CD4-positive, alpha-beta T cell treated with Interleukin-6 for 4 hours (primary cell): ENCODE results near the gene FAM83F.
A peak's percentile ranks its signal among the peaks of the same experiment; 100 is the strongest.

Experiments used
- DNase-seq: peaks from one replicate; pipeline ENCODE4 v3.0.0-alpha.2; 2020; ENCODE audit warnings: mixed read lengths

FAM83F gene

GRCh38 chr22:40076702-40077645 lies 82.2 kb downstream of the FAM83F start:
- DNase-seq: peak; percentile 27

DNA sequence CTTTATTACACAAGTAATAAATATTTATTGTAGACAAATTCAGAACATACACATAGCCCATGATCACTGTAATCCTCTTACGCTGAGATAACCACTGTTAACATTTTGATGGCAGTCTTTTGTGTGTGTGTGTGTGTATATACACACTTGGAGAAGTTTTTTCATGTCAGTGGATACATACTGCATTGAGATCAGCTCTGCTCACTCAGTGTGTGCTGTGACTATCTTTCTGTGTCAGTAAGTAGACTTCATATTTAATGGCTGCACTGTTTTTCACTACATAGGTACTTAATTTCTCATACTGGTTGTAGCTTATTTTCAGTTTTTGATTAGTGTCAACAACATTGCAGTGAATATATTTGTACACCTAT lies 82.9 kb downstream of the FAM83F start:
- no peak for DNase-seq

DNA sequence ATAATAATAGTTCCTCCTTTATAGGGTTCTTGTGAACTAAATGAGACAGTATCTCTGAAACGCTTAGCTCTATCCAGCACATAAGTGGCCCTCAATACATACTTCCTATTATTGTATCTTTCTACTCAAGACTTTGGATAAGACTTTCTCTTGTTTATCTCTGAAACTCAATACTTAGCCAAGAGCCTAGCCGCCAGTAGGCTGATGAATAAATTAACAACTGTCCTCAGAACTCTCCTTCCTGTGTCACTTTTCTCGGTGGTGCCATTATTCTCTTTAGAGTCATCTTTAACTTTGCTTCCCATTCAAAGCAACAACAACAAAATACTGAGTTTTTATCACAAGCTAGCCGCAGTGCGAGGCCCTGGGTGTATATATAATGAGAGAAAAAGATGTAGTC lies 86.9 kb downstream of the FAM83F start:
- no peak for DNase-seq

DNA sequence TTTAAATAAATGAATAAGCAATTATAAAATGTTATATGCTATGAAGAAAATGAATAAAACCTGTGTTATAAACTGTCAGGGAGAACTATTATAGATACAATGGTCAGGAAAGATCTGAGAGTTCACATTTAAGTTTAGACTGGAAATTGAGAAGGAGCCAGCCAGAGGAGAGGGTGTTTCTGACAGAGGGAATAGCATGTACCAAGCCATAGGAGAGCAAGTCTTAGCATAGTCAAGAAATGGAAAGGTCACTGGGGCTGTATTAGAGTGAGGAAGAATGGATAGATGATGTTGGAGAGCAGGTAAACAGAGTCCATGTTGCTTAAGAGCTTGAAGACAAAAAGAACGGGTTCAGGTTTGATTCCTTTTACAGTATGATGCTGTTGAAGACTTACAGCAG lies 87.4 kb downstream of the FAM83F start:
- DNase-seq: no peak

DNA sequence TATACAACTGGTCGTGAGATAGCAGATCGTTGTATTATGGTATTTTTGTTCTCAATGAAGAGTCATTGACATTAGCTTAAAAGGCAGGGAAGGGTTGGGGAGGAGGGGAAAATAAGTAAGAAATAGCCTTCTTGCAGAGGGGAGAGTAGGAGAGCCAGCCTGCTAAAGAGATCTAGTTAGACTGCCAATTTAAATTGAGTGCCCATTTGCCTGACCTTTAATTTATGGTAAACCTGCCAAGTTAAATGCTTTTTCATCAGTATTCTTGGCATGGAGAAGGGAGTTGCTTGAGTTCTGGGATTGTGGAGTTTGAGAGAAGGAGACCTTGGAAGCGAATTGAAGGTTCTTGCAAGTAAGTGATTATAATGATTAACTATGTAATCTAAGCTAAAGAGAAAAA lies 89.0 kb downstream of the FAM83F start:
- no peak for DNase-seq

DNA sequence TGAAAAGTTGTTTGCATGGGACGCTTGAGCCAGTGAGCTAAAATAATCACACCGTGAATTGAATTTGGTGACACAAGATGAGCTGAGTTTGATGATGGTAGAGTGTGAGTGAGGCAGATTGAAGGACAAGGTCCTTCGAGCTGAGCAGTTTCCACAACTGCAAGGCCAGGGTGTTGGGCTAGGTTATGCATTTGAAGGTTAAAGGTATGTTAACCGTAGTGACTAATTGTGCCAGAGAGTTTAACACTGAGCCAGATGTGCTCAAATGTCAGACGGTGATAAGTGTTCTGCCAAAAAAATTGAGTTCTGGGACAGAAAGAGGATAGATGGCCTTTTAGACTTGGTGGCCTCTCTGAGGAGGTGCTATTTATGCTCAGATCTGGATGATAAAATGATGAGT lies 89.5 kb downstream of the FAM83F start:
- DNase-seq: no peak

DNA sequence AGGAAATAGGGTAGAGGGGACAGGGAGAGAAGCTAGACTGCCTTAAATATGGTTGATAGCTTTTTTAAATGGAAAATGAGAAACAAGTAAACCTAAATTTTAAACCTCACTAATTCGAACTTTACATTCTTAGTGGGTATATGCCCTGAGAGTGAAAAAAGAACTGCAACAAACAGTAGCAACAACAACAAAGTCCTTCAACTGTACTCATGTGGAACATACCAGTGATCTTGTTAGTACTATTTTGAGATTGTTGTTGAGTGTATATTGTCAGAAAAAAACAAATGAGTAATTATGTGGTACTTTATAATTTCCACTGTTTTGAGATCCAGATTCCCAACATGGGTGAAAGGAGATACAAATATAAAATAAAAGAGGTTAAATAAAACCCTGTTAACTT lies 94.1 kb downstream of the FAM83F start:
- DNase-seq: no peak
